CD14-positive monocyte (primary cell): ENCODE results near the gene NR2F6. TPM values are rescaled to one million over a fixed set of nuclear protein-coding genes. Genes with fewer than 3 reads are reported as not detected.

Experiments
- DNase-seq, 3 donors: peaks; one replicate each; pipeline ENCODE4 v3.0.0-alpha.2; 2011 to 2022
- H2AFZ ChIP-seq: 2 replicates; pipeline ENCODE4 v1.6.0; 2012; ENCODE audit warnings: mild to moderate bottlenecking, low read depth, low read length, inconsistent platforms; ENCODE audit not compliant: insufficient read depth, poor library complexity, severe bottlenecking
- H3K27ac ChIP-seq, 2 donors: 1 replicate in 1 of 2; 2 replicates in 1 of 2; pipeline ENCODE4 v1.5.1; 2012 to 2013; ENCODE audit warnings: low read length in 2 of 2, control low read depth in 1 of 2, inconsistent platforms in 1 of 2, low read depth in 1 of 2, mild to moderate bottlenecking in 1 of 2
- H3K27me3 ChIP-seq, 2 donors: one replicate each; pipeline versions ENCODE4 v1.6.0 to v1.6.1; 2011 to 2013; ENCODE audit warnings: low read length in 2 of 2; ENCODE audit not compliant: control insufficient read depth in 2 of 2, insufficient read depth in 2 of 2
- H3K36me3 ChIP-seq, 2 donors: replicated peaks in 1 of 2; 1 replicate in 1 of 2; 2 replicates in 1 of 2; pipeline versions ENCODE4 v1.5.1 to v1.6.1; 2012 to 2013; ENCODE audit warnings: low read length in 2 of 2, control low read depth in 1 of 2, inconsistent platforms in 1 of 2, mild to moderate bottlenecking in 1 of 2; ENCODE audit not compliant: insufficient read depth in 2 of 2, control insufficient read depth in 1 of 2
- H3K4me1 ChIP-seq, 2 donors: 1 replicate in 1 of 2; 2 replicates in 1 of 2; pipeline versions ENCODE4 v1.5.1 to v1.6.1; 2012 to 2013; ENCODE audit warnings: low read length in 2 of 2, control low read depth in 1 of 2, inconsistent platforms in 1 of 2, mild to moderate bottlenecking in 1 of 2, moderate library complexity in 1 of 2; ENCODE audit not compliant: insufficient read depth in 2 of 2, control insufficient read depth in 1 of 2
- H3K4me2 ChIP-seq: replicated peaks from 2 replicates; pipeline ENCODE3; 2012; ENCODE audit warnings: low read length, moderate library complexity, mild to moderate bottlenecking; ENCODE audit not compliant: poor library complexity, severe bottlenecking; ENCODE audit errors: extremely low read depth
- H3K4me3 ChIP-seq, 3 experiments: fragments of 200-600 bp in 1 of 3; sonication (generic) in 1 of 3; replicated peaks in 1 of 3; 1 replicate in 2 of 3; 2 replicates in 1 of 3; pipeline ENCODE4 v1.5.1; 2011 to 2013; ENCODE audit warnings: low read length in 3 of 3, mild to moderate bottlenecking in 3 of 3, control low read depth in 2 of 3, low read depth in 2 of 3, inconsistent platforms in 1 of 3, moderate library complexity in 1 of 3
- H3K79me2 ChIP-seq: 2 replicates; pipeline ENCODE4 v1.6.0; 2012; ENCODE audit warnings: mild to moderate bottlenecking, control low read depth, inconsistent platforms, low read length, moderate library complexity; ENCODE audit not compliant: insufficient read depth
- H3K9ac ChIP-seq: 2 replicates; pipeline ENCODE4 v1.6.0; 2017; ENCODE audit warnings: low read length, mild to moderate bottlenecking; ENCODE audit not compliant: insufficient read depth, poor library complexity, severe bottlenecking
- H3K9me3 ChIP-seq, 2 donors: replicated peaks in 1 of 2; 1 replicate in 1 of 2; 2 replicates in 1 of 2; pipeline versions ENCODE4 v1.5.1 to v1.6.1; 2012 to 2013; ENCODE audit warnings: low read length in 2 of 2, control low read depth in 1 of 2; ENCODE audit not compliant: control insufficient read depth in 1 of 2, insufficient read depth in 1 of 2
- H4K20me1 ChIP-seq: 2 replicates; pipeline ENCODE4 v1.6.0; 2012; ENCODE audit warnings: mild to moderate bottlenecking, low read length, control low read depth, moderate library complexity; ENCODE audit not compliant: insufficient read depth
- H3K27ac Mint-ChIP-seq, 7 donors: one replicate each; pipeline ENCODE4 v1.8.0; 2020; ENCODE audit warnings: mild to moderate bottlenecking in 7 of 7, mixed read lengths in 7 of 7, moderate library complexity in 6 of 7, inconsistent platforms in 2 of 7
- H3K27me3 Mint-ChIP-seq, 3 donors: one replicate each; pipeline ENCODE4 v1.8.0; 2021 to 2022; ENCODE audit warnings: low read depth in 3 of 3, mild to moderate bottlenecking in 3 of 3, mixed read lengths in 3 of 3, moderate library complexity in 3 of 3, inconsistent platforms in 1 of 3
- H3K36me3 Mint-ChIP-seq, 2 donors: one replicate each; pipeline ENCODE4 v1.8.0; 2020; ENCODE audit warnings: mixed read lengths in 2 of 2, inconsistent platforms in 1 of 2, mild to moderate bottlenecking in 1 of 2
- H3K4me1 Mint-ChIP-seq: one replicate; pipeline ENCODE4 v1.8.0; 2020; ENCODE audit warnings: mild to moderate bottlenecking, mixed read lengths
- H3K4me3 Mint-ChIP-seq, 2 donors: one replicate each; pipeline ENCODE4 v1.8.0; 2020; ENCODE audit warnings: mild to moderate bottlenecking in 2 of 2, mixed read lengths in 2 of 2, moderate library complexity in 1 of 2
- H3K9me3 Mint-ChIP-seq, 7 donors: one replicate each; pipeline ENCODE4 v1.8.0; 2020 to 2022; ENCODE audit warnings: mixed read lengths in 7 of 7, mild to moderate bottlenecking in 6 of 7, moderate library complexity in 6 of 7, inconsistent platforms in 2 of 7
- WGBS: methylation state at CpG from one replicate; pipeline ENCODE4 v1.1.5; 2013; ENCODE audit warnings: missing lambda C conversion rate; ENCODE audit not compliant: insufficient coverage; 5-methylcytosine and 5-hydroxymethylcytosine counted together
- intact Hi-C, 2 donors: fragments of 100-400 bp; cut with micrococcal nuclease; formaldehyde crosslinking; loops; one replicate each; pipeline versions ENCODE4 v1.15.0 to v1.15.1; 2023
- polyA plus RNA-seq, 3 donors: library from polyadenylated mRNA; depleted of rRNA in 1 of 3; unstranded in 2 of 3; stranded (reverse) in 1 of 3; fragments of 300-500 nt in 2 of 3; fragments of >200 nt in 1 of 3; fragmentation: Illumina TruSeq in 2 of 3; gene quantifications; 1 replicate in 2 of 3; 2 replicates in 1 of 3; pipeline ENCODE4 v1.2.3, GENCODE V29; 2012 to 2021
- TF ChIP-seq, protein P1 (sequence below): fragments of 200-600 bp; IDR thresholded peaks from one replicate; pipeline ENCODE4 v1.8.0; 2022; ENCODE audit warnings: antibody characterized with exemption, mild to moderate bottlenecking

NR2F6 gene
- polyA plus RNA-seq, 3 donors, result 0.87 to 5.1 (median 1.7) TPM

DNA sequence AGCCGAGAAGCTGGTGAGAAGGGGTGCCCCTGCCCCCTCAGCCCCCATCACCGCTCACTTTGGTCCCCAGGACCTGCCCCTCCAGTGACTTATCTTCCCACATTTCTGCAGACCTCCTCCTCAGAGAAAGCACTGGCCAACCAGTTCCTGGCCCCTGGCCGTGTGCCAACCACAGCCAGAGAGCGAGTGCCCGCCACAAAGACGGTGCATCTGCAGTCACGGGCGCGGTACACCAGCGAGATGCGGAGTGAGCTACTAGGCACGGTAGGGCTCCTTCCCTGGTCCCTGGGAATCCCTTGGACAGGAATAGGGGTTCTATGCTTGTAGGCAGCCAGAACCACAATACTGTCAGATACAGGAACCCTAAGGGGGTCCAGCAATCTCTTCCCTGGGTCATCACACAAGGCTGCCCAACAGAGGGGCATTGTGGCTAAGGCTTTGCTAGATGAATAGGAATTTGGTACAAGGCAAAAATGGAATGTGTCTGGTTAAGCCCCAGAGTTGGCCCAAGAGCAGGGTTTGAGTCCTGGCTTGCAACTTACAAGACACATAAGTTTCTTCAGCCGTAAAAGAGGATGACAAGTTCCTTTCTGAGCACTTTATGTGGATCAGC, 29.6 kb downstream of the NR2F6 start:
- Mint-ChIP-seq H3K27ac (peak overlapping the region; percentile 40 to 96 (median 91)), H3K9me3 (no peaks in the 10 kb centered on the region), H3K4me1 (peaks cover 24% of the 10 kb centered on the region), H3K27me3 (no peaks in the 10 kb centered on the region), H3K4me3 (peak overlapping the region in 1 of 2 donors; percentile 81), H3K36me3 (peaks cover 31 to 54% of the 10 kb centered on the region in 2 donors)
- DNase-seq, result no peak
- Histone ChIP-seq H3K4me1 (peaks cover 26 to 29% of the 10 kb centered on the region in 2 donors), H3K9ac (peak overlapping the region; percentile 81), H3K4me2 (peak overlapping the region; percentile 81), H3K79me2 (no peaks in the 10 kb centered on the region), H4K20me1 (no peaks in the 10 kb centered on the region), H3K4me3 (peak overlapping the region in 1 of 3 experiments; percentile 79), H2AFZ (no peak overlapping the region), H3K27ac (peak overlapping the region in 1 of 2 donors; percentile 86), H3K9me3 (no peaks in the 10 kb centered on the region), H3K36me3 (peaks cover 27 to 46% of the 10 kb centered on the region in 2 donors), H3K27me3 (no peaks in the 10 kb centered on the region)
- 81% methylated on average over 11 of the region's 13 CpGs for WGBS
- intact Hi-C loops, result no loop called here
- TF ChIP-seq, protein P1, sequence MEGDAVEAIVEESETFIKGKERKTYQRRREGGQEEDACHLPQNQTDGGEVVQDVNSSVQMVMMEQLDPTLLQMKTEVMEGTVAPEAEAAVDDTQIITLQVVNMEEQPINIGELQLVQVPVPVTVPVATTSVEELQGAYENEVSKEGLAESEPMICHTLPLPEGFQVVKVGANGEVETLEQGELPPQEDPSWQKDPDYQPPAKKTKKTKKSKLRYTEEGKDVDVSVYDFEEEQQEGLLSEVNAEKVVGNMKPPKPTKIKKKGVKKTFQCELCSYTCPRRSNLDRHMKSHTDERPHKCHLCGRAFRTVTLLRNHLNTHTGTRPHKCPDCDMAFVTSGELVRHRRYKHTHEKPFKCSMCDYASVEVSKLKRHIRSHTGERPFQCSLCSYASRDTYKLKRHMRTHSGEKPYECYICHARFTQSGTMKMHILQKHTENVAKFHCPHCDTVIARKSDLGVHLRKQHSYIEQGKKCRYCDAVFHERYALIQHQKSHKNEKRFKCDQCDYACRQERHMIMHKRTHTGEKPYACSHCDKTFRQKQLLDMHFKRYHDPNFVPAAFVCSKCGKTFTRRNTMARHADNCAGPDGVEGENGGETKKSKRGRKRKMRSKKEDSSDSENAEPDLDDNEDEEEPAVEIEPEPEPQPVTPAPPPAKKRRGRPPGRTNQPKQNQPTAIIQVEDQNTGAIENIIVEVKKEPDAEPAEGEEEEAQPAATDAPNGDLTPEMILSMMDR, result no peak

DNA sequence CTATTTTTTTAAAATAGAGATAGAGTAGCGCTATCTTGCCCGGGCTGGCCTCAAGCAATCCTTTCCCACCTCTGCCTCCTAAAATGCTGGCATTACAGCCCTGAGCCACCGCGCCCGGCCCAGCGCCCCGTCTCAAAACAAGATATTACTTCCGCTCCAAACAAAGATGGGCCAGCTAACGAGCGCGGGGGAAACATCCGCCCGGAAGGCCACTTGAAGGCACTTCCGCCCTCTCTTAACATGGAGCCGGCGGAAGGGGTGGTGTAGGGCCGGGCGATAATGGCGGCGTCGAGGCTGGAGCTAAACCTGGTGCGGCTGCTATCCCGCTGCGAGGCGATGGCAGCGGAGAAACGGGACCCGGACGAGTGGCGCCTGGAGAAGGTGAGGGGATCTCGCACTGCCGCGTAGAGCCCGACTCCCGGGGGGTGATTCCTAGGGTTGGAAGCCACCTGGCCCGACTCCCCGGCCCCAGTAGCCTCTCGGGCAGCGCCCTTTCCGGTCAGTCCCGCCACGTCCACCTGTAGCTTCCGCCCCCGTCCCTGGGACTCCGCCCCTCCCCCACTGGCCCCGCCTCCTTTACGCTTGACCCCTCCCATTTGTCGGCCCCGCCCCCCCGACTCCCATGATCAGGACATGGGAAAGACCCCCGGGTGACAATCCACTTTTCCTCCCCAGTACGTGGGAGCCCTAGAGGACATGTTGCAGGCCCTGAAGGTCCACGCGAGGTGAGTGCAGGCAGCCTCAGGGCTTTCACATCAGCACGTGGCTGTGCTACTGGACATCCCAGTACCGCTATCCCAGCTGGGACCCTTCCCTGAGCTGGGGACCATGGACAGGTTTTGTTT, 30.4 kb downstream of the NR2F6 start, which contains the start of gene USE1:
Gene USE1 (plus strand): TSS at position 231 of the 845 bp plus-strand sequence. CDS start 49 bp downstream, at position 280.
- no peaks in the 10 kb centered on the region for H3K27me3 ChIP-seq
- WGBS, result 7% methylated on average over 42 of the region's 56 CpGs
- Mint-ChIP-seq H3K4me3 (peak within 1 kb of the TSS; percentile 81 to 87), H3K36me3 (peaks cover 37 to 62% of the 10 kb centered on the region in 2 donors), H3K27me3 (no peaks in the 10 kb centered on the region), H3K4me1 (peaks cover 21% of the 10 kb centered on the region), H3K9me3 (no peaks in the 10 kb centered on the region), H3K27ac (peak within 1 kb of the TSS; percentile 84 to 96 (median 95))
- peak within 1 kb of the TSS; percentile 81 for H3K9ac ChIP-seq
- peaks cover 2% of the 10 kb centered on the region for H4K20me1 ChIP-seq
- peak within 1 kb of the TSS; percentile 81 for H3K4me2 ChIP-seq
- DNase-seq, result peak; percentile 91 to 92 (median 91)
- H3K4me1 ChIP-seq, result peaks cover 22 to 25% of the 10 kb centered on the region in 2 donors
- no peaks in the 10 kb centered on the region for H3K79me2 ChIP-seq
- H3K4me3 ChIP-seq, result peak within 1 kb of the TSS; percentile 49 to 79 (median 79)
- H3K36me3 ChIP-seq, result peaks cover 36 to 54% of the 10 kb centered on the region in 2 donors
- peak within 1 kb of the TSS; percentile 86 to 94 for H3K27ac ChIP-seq
- intact Hi-C loops, result loop anchor here in 1 of 2 donors (1.0 kb wide), 1 partner anchor 11 kb away; the partner anchor contains the start of gene OCEL1
- TF ChIP-seq, protein P1, result no peak
- H3K9me3 ChIP-seq, result no peaks in the 10 kb centered on the region
- H2AFZ ChIP-seq, result peak within 1 kb of the TSS; percentile 79
